HG03159 (cell line): ENCODE data around the gene TCF7L2.

ENCODE experiments used
- ATAC-seq: cut with Tn5 transposase; IDR thresholded peaks from one replicate; pipeline ENCODE4 v1.9.1; 2021; ENCODE audit warnings: mild to moderate bottlenecking, moderate library complexity; ENCODE audit not compliant: unreplicated experiment

The TCF7L2 gene

DNA sequence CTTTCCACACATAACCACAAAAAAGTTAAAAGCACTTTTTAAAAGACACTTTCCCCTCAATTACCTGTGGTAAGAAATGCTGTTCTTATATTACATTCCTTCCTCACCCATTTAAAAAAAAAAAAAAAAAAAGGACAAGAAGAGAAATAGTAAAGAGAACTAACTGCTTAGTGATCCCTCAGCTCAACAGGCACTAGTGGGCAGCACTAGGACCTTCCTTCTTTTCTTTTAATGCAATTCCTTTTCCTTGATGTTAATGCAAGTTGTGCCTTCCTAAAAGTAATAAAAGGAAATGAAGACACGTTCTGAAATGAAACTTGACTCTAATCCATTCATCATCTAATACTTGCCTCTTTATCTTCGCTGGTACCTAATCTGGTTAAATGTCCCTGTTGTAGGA is 189.7 kb downstream of the TCF7L2 start:
- ATAC-seq = no peak

DNA sequence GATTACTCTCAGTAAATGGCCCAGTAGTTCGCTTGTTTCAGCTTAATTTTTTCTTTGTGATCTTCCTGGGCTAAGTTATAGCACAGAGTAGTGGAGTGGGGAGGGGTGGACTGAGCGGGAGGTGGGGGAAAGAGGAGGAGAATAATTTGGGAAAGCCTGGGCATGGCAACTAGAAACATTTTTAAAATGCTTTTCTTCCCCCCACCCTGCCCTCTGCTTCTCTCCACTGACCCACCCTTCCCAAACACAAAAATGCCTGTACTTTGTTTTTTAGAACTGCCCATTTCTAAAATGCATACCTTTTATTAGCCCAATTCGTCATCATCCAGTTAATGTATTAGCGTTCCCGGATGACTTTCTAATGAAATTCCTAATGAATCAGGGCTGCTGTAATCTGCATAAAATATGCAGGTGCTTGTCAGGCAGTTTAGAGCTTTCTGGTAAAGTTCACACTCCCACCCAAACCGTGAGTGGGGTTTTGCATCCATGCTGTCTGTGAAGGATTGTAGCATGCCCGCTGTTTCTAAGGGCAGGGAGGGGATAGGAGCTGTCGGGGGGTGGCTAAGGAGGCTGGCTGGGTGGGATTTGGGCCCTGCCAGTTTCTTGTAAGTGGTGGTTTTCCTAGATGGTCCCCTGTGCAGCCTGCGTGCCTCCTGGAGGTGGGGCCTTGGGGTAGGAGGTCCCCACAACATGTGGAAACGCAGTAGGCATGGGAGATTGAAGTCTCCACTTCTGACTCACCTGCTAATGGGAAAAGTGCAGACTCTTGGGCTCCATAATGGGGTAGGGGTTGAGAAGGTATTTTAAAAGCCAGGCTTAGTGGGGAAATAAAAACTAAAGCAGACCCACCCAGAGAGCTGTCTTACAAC is 190.3 kb downstream of the TCF7L2 start:
- no peak for ATAC-seq

DNA sequence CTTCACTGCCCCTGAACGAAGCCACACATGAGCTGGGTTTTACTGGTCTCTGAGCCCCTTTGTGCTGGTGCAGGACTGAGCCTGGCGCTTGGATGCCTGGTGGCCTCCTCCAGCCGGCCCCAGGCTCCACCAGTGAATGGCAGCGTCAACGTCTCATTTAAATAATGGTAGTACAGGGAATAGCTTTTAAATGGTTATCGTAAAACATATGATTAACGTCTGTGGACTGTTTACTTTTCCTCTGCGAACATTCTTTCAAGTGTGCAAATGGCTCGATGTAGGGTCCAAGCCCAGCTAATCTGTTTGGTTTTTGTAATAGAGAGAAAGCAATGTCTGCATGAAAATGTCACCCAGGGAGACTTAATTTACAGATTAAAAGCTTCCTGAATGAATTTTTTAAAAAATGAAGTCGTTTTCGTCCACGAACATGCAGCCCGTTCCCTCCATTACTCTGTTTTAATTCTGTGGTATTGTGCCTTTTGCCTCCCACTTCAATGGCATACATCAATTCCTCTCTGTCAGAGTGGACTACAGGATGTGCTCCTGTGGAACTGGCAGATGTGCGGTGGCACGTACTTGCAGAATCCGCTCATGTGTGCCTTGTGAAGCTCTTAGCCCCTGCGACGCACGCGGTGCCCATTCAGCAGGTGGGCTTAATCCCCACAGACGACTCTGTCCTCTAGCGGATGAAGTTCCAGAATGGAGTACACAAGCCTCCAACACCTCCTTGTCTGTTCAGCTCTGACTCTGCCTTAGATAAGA is 192.7 kb downstream of the TCF7L2 start:
- no peak for ATAC-seq

DNA sequence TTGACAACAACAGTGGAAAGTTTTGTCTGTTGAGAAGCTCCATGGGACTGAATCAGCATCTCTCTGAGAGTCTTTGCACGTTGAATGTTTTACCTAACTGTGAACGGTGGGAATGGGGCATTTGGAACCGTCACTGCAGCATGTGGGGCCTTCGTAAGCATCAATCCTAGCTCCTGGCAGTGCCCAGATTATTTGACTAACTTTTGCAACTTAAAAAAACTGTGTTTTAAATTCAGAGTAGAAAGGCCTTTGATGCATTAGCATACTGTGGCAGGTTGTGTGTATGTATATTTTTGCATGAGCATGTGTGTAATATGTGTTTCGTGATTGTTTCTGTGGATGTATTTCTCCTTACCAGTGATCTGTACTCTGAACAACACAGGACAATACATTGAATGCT is 194.5 kb downstream of the TCF7L2 start:
- no peak for ATAC-seq

DNA sequence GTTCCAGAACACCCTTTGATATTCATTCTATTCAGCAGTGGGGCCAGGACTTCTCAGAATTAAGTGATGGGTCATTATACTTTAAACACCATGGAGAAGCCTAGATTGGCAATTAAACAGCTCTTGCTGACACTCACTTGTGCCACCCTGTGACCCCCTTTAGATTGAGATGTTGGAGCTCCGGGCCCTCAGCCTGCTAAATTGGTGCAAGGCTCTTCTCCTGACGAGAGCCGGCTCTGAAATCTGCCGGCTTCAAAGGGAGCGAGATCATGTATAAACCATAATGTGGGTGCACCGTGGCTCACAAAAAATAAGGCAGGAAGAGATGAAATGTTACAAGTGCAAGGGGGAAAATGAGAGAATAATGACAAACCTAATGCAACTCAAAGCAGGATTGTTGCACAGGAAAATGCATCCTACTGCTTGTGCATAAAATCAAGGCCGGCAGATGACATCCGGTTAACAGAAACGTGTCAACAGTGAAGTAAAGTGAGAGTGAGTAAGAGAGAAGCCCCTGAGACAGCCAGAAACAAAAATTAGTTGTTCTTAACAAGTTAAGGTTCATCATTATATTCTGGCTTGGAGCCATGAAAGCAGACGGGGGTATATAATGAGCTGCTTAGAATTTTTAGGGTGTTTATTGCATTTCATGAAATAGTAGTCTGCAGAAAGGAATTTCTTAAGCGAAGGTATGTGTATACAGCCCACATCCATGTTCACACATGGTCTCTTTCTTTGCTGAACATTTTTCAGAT is 198.2 kb downstream of the TCF7L2 start:
- no peak for ATAC-seq

DNA sequence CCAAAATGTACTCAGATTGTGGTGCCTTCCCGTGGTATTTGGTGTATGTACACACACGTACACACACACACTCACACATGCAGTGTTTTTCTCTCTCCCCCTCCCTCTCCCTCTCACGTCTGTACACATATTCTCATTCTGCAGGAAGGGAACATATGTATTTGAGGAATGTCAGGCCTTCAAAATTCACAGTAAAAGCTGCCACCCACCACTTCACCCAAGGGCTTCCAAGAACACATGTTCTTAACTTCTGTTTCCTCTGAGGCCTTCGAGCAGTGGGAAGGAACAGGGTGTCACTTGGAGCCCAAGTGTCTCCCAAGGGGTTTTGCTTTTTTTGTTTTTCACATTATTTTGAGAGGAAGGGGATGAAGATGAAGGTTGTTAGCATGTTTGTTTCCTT is 198.9 kb downstream of the TCF7L2 start:
- no peak for ATAC-seq

DNA sequence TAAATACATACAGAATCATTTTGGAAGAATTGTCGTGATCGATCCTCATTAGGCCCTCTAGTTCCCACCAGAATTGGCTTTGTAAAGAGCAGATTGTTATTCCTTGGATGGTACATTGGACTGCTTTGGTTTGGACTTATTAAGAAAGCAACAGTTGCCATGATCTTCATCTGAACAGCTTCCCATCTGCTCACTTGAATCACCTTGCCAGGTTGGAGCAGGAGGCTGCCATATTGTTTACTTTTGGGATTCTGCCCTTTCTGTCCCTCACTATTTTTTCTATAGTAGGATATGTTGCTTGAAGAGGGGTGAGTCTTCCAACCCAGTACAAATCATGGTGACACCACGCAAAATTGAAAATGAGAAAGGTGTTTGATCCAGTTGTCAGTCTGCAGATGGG is 199.6 kb downstream of the TCF7L2 start:
- ATAC-seq = no peak

DNA sequence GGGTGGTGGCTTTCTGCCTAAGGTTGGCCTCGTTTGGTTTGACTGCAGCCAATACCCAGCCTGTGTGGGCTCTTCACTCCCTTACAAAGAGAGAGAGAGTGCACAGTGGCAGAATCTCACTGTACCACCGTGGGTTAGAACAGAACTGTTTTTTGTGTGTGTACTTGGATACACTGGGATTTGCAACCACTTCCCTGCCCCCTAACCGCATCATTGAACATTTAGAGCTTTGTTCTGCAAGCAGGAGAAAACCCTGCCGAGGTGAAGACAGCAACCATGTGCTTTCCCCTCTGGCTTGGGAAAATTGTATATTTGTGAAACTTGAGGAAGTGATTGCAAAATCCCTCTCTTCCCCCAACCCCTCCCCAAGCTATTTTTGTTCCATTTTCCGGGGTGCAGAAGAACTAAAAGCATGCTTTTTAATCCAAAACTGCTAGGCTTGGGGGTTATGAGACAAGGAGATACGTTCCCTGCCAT is 201.2 kb downstream of the TCF7L2 start:
- no peak for ATAC-seq

DNA sequence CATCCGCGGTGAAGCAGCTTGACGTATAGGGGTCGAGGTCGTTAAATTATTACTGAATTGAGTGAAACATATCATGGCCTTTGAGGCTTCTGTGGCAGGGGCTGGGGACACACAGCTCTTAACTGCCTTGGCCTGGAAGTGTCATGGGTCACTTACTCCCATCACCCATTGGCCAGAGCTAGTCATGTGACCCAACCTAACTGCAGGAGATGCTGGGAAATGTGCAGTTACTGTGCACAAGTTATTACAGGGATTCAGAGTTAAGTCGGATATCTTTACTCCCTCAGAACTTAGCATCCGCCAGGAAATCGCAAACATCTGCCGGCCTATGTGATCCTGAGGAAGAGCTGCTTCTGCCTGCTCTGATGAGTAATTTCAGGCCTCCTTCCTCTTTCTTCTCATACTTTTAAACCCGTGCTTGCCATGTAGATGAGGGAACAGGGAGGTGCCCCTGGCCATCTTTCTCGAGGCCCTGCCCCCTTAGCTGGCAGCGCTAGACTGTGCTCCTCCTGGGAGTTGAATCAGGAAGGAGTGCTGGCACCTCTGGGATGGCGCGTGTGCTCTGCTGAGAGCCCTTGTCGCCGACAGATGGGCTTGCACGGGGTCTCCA is 203.6 kb downstream of the TCF7L2 start:
- ATAC-seq = no peak

DNA sequence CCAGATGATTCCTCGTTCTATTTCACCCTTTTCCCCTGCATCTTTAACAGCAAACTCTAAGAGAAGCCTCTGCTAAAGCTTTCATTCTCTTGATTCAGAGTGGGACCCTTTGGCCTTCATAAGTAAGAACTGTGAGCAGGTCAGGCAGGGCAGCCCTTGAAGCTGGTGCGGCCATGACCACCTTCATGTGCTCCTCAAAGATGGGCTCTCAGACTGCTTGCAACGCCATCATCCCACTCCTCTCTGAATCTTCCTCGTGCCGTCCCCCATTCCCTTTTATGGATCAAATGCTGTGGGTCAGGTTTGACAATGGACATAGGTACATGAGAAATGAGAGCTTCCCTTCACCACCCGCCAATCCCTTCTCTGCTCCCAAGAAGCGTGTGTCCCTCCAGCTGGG is 207.4 kb downstream of the TCF7L2 start:
- ATAC-seq = no peak

DNA sequence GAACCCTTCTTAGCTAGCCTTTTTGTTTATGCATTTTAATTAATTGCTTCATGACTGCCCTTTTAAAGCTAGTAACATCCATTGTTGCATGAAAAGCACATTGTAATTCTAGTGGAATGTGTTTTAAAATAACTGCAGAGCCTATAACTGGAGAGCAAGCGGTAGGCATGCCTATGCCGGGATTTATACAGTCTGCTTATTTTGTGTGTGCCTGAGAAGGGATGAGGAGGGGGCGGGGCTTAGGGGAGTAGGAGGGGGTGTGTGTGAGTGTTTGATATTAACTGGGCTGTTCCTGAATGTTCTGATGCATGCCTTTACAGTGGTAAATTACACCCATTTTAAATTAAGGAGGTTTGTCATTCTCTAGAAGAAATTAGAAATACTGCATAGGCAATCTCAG is 208.1 kb downstream of the TCF7L2 start:
- ATAC-seq = no peak

DNA sequence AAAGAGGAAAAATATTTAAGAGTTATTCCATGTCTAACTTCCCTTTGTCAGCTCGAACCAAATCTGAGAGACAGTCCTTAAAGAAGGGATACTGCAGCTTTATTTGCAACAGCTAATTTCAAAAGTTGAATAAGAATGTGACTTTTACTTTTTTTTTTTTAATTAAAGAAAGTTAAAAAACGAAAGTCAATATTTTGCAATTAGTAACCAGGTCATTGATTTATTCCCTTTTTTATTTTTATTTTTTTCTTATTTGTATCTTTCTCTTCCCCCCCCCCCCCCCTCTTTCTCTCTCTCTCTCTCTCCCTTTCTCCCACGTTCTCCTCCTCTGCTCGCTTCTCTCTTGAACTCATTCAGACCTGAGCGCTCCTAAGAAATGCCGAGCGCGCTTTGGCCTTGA is 209.5 kb downstream of the TCF7L2 start:
- no peak for ATAC-seq

DNA sequence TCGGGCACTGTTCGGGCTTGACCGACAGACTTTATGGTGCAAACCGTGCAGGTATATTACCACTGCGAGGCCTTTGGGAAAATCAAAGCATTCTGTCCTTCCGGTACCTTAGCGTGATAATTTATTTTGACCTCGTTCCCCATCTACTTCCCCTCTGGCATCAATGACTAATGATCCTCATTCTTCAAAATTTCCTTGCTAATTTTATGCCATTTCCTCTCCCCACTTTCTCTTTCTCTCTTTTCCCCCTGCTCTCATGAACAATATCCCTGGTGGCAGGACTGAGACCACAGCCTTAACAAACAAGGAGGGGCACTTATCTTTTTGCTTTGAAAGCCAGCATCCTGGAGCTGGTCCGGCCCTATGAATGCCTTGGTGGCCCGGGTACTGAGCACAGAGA is 210.6 kb downstream of the TCF7L2 start:
- ATAC-seq = no peak

DNA sequence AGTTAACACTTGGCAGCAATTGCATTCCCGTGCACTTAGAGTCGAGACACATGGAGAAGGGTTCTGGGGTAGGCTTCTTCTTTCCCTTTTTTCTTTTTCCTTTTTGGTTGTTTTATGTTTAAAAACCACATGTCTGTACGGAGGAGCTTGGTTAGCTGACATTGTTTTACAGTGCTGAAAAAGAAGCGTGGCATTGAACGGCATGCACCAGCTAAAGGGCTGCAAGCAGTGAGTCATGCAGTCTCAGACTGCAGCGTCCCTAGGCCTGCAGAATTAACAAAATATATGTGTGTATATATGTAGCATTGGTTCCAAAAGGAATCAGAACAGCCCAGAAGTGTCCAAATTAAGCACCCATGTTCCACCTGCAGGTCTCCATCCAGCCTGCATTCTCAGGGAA is 211.0 kb downstream of the TCF7L2 start:
- no peak for ATAC-seq

DNA sequence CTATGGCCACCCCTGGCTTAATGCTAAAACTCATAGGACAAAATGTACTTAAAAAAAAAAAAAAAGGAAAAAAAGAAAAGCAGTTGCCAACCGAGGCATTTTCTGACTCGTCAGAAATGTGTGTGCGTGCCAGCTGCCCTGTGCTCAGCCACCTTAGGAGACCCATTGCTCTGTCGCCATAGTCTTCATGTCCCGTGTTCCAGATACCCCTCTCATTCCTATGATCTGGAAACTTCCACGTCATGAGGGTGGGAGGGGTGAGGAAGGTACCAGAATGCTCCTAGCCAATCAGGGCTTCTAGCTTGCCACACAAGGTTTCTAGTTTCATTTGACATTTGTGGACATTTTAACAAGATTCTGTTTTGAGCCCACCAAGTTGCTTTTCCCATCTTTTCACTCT is 212.9 kb downstream of the TCF7L2 start:
- ATAC-seq = no peak

DNA sequence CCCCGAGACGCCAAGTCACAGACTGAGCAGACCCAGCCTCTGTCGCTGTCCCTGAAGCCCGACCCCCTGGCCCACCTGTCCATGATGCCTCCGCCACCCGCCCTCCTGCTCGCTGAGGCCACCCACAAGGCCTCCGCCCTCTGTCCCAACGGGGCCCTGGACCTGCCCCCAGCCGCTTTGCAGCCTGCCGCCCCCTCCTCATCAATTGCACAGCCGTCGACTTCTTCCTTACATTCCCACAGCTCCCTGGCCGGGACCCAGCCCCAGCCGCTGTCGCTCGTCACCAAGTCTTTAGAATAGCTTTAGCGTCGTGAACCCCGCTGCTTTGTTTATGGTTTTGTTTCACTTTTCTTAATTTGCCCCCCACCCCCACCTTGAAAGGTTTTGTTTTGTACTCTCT is 215.6 kb downstream of the TCF7L2 start:
- no peak for ATAC-seq

DNA sequence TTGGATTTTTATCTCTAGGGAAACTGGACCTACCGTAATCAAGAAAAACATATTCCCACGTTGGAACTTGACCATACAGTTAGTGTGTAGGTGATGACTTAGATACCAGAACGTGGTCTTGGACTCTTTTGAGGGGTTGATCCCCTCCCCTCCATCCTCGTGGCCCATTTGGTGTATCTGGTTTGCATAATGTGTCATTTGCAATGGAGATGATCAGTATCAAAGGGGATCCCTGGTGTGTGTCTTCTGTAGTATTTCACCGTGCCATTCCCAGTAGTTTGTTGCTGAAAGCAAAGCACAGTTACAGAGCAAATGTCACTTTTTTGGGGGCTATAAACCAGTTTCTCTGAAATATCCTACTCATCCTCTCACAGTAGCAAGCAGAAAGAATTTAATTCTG is 217.7 kb downstream of the TCF7L2 start:
- no peak for ATAC-seq

DNA sequence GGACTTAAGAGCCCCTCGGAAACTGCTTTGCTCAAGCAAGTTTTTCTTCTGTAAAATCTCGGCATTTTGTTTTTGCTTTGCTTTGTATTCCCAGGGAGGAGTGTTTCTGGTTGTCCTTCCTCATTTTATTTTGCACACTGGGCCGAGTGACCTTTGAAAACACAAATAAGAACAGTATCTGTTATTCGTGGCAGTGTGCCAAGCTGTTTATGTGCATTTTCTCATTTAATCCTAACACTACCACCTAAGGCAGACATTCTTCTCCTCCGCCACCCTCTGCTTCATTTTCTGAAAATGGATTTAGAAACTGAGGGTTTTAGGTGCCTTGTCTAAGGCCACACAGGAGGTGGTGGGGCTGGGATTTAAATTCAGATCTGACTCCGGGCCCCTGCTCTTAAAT is 218.5 kb downstream of the TCF7L2 start:
- ATAC-seq = no peak

DNA sequence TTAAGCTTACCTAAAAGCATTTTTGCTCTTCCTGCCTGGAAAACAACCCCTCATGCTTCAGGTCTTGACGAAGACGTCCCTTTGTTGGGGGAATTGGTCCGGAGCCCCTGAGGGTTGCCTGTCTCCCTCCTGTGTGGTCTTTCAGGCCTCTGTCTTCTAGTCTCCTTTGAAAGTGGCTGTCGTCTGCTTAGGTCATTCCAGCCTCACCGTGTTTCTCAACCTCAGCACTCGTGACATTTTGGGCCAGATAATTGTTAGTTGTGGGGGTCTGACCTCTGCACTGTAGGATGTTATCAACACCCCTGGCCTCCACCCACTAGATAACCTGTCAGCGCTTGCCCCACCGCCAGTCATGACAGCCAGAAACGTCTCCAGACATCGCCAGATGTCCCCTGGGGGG is 219.1 kb downstream of the TCF7L2 start:
- ATAC-seq = no peak

DNA sequence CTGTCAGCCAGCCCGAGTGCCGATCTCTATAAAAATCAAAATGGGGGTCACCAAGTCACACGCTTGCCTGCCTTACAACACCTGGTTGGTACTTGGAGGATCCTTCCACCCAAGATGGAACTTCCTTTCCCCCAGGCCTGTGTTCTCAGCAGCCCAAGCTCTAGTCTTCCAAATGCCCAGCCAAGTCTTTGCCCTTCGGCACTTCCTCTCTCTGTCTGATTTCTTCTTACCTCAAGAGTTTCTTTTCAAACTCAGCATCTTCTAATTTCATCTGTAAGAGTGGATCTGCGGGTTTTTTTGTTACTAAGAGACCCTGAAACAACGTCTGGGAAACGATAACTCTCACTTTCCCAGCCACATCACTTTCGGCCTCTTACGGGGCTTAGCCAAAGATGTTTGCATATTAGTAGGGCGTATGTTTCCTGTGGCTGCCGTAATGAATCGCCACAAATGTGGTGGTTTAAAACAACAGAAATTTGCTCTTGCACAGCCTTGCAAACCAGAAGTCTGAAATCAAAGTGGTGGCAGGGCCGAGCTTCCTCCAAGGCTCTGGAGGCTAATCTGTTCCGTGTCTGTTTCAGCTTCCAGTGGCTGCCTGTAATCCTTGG is 219.9 kb downstream of the TCF7L2 start:
- peak; percentile 95 for ATAC-seq

DNA sequence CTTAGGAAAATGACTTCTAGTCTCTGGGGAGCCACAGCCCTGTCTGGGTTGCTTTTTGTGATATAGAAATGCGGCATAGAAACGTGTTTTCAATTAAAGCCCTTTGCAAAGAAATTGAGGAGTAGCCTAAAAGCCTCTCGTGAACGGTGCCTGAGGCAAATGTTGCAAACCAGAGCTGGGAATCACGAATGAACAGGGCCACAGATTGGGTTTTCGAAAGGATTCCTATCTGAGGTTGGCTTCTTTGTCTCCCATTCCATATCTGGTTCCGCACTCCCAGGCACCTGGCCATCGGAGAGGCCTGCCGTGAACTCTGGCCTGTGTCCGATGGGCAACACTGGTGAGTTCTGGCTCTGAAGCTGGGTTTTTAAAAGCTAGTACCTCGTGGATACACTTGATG is 221.6 kb downstream of the TCF7L2 start:
- no peak for ATAC-seq
